SK-N-SH (cell line): ENCODE results near the gene DEPDC5.
"Not testable (repeated sequence)": the region's sequence is repeated elsewhere in the genome, so short reads cannot be mapped to it uniquely, and the experiment has no call there.

Experiments used
- ELF1 ChIP-seq: IDR thresholded peaks from 2 replicates; pipeline ENCODE4 v1.4.0; 2012
- EP300 ChIP-seq, 2 experiments: IDR thresholded peaks; 2 replicates each; pipeline versions ENCODE4 v1.4.0 to v1.6.1; 2012; ENCODE audit warnings: borderline replicate concordance in 1 of 2, low read depth in 1 of 2, low read length in 1 of 2
- FOXJ3 ChIP-seq: sonication (generic); formaldehyde crosslinking; IDR thresholded peaks from 2 replicates; pipeline ENCODE4 v1.5.1; 2020; ENCODE audit warnings: mild to moderate bottlenecking, missing genetic modification reagents
- POLR2AphosphoS5 ChIP-seq: IDR thresholded peaks from 2 replicates; pipeline ENCODE4 v1.6.1; 2012; ENCODE audit warnings: low read depth, low read length
- RXRA ChIP-seq: IDR thresholded peaks from 2 replicates; pipeline ENCODE4 v1.4.0; 2012; ENCODE audit warnings: low read depth, mild to moderate bottlenecking, borderline replicate concordance
- SIN3A ChIP-seq: IDR thresholded peaks from 2 replicates; pipeline ENCODE4 v1.6.1; 2012; ENCODE audit warnings: low read depth, mild to moderate bottlenecking, low read length, moderate library complexity, borderline replicate concordance
- TAF1 ChIP-seq: IDR thresholded peaks from 2 replicates; pipeline ENCODE4 v1.6.1; 2012; ENCODE audit warnings: low read depth, mild to moderate bottlenecking, low read length, moderate library complexity, borderline replicate concordance
- YY1 ChIP-seq: IDR thresholded peaks from 2 replicates; pipeline ENCODE4 v1.4.0; 2012; ENCODE audit warnings: low read depth, mild to moderate bottlenecking
- TF ChIP-seq, protein P1 (sequence below): IDR thresholded peaks from 2 replicates; pipeline ENCODE4 v1.4.0; 2012; ENCODE audit warnings: low read depth
- TF ChIP-seq, protein P2 (sequence below): fragments of 200-600 bp; sonication (generic); IDR thresholded peaks from 2 replicates; pipeline ENCODE4 v1.6.1; 2017; ENCODE audit warnings: antibody characterized with exemption, mild to moderate bottlenecking, moderate library complexity

DNA sequence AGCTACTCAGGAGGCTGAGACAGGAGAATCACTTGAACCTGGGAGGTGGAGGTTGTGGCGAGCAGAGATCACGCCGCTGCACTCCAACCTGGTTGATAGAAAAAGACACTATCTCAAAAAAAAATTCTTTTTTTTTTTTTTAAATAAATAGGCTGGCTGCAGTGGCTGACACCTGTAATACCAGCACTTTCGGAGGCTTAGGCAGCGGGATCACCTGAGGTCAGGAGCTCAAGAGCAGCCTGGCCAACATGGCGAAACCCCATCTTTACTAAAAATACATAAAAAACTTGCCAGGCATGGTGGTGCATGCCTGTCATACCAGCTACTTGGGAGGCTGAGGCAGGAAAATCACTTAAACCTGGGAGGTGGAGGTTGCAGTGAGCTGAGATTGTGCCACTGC is 47.0 kb downstream of the DEPDC5 start:
- TF ChIP-seq, protein P1, sequence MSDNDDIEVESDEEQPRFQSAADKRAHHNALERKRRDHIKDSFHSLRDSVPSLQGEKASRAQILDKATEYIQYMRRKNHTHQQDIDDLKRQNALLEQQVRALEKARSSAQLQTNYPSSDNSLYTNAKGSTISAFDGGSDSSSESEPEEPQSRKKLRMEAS, result not testable (repeated sequence)
- not testable (repeated sequence) for TF ChIP-seq SIN3A; TAF1; FOXJ3; YY1; ELF1; EP300 (IDR thresholded peaks at IDR 0.05; ENCODE audit: borderline replicate concordance in 1 of 2, low read depth in 1 of 2, low read length in 1 of 2); RXRA; POLR2AphosphoS5
- TF ChIP-seq, protein P2, sequence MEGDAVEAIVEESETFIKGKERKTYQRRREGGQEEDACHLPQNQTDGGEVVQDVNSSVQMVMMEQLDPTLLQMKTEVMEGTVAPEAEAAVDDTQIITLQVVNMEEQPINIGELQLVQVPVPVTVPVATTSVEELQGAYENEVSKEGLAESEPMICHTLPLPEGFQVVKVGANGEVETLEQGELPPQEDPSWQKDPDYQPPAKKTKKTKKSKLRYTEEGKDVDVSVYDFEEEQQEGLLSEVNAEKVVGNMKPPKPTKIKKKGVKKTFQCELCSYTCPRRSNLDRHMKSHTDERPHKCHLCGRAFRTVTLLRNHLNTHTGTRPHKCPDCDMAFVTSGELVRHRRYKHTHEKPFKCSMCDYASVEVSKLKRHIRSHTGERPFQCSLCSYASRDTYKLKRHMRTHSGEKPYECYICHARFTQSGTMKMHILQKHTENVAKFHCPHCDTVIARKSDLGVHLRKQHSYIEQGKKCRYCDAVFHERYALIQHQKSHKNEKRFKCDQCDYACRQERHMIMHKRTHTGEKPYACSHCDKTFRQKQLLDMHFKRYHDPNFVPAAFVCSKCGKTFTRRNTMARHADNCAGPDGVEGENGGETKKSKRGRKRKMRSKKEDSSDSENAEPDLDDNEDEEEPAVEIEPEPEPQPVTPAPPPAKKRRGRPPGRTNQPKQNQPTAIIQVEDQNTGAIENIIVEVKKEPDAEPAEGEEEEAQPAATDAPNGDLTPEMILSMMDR, result not testable (repeated sequence)
